Measurements from ENCODE around the gene HSPB6. TPM values are rescaled to one million over a fixed set of nuclear protein-coding genes. Genes with fewer than 3 reads are reported as not detected.

The HSPB6 gene
- total and polyA plus RNA-seq, 2 of the 8 experiments (the other 6 are each of a cell fraction or from before 2014, with no cell fraction given) = 0.91 TPM; not detected in 1

DNA sequence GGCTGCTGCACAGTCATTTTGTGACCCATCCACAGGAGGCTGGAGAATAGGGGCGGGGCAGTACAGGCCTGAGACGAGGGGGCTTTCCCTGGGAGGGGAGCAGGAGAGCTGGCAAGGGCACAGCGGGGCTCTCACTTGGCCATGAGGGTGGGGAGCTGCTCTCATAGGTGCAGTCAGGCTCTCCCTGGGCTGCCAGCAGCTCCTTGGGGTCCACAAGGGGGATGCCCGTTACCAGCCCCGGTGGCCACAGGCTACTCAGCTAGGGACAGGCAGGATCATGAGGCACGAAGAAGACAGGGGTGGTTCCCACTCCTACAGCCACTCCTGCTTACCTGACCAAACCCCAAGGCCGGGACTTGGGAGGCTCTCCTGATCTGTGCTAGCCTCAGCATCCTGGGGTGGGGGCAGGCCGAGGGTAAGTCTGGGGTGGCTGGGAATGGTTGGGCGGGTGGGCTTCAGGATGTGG is 35.0 kb upstream of the HSPB6 start:
- Histone ChIP-seq H4K20me1 (replicated peaks in 1 of 2; ENCODE audit: control insufficient read depth in 1 of 2, insufficient read depth in 2 of 2, low read length in 2 of 2) (peaks cover 2 to 3% of the 10 kb centered on the region in 2 experiments), H3K9ac (replicated peaks in 1 of 4; ENCODE audit: extremely low read depth in 1 of 4, low read depth in 3 of 4, low read length in 3 of 4) (no peak overlapping the region), H3K14ac (ENCODE audit: insufficient read length) (no peak overlapping the region), H3K23me2 (ENCODE audit: low read depth, low read length) (peaks cover 2% of the 10 kb centered on the region; the same call in 1 of the 2 replicates), H2BK120ac (replicated peaks; ENCODE audit: low read depth, low read length) (no peak overlapping the region), H2BK12ac (ENCODE audit: low read depth, low read length) (no peak overlapping the region), H4K5ac (ENCODE audit: insufficient read length, low read depth, low read length) (no peak overlapping the region), H4K91ac (replicated peaks; ENCODE audit: insufficient read length, low read length) (no peak overlapping the region), H3K4me3 (ENCODE audit: extremely low read depth in 1 of 4, insufficient read depth in 2 of 4, low read depth in 3 of 4, low read length in 4 of 4) (no peak overlapping the region), H3K36me3 (ENCODE audit: control insufficient read depth in 2 of 4, insufficient read depth in 4 of 4, low read length in 3 of 4) (no peaks in the 10 kb centered on the region), H3K4me1 (replicated peaks in 1 of 4; ENCODE audit: control insufficient read depth in 3 of 4, insufficient read depth in 4 of 4, low read length in 3 of 4) (peaks cover 0 to 10% (median 2%) of the 10 kb centered on the region in 4 experiments; a peak in 3 of 7 replicates), H3K56ac (replicated peaks; ENCODE audit: insufficient read length, low read depth, low read length) (no peak overlapping the region), H3K18ac (ENCODE audit: extremely low read depth, low read length) (no peak overlapping the region), H2AFZ (ENCODE audit: low read length) (no peak overlapping the region), H2BK15ac (ENCODE audit: low read length) (no peak overlapping the region), H3K27ac (ENCODE audit: low read depth, low read length) (no peak overlapping the region), H3K4me2 (ENCODE audit: insufficient read depth in 1 of 2, low read depth in 2 of 2, low read length in 2 of 2) (no peak overlapping the region), H3K4ac (replicated peaks; ENCODE audit: insufficient read length, low read depth, low read length) (no peak overlapping the region), H3K23ac (ENCODE audit: insufficient read length) (no peak overlapping the region), H3K9me3 (ENCODE audit: insufficient read depth in 2 of 2, low read depth in 1 of 2, low read length in 1 of 2) (no peaks in the 10 kb centered on the region), H4K8ac (ENCODE audit: extremely low read depth, insufficient read depth, low read length) (no peak overlapping the region; the same call in 1 of the 2 replicates), H3K27me3 (replicated peaks in 1 of 4; ENCODE audit: control insufficient read depth in 3 of 4, extremely low read depth in 1 of 4, insufficient read depth in 3 of 4, low read length in 3 of 4) (peaks cover 6 to 12% (median 10%) of the 10 kb centered on the region in 4 experiments), H3K79me1 (ENCODE audit: low read depth, low read length) (no peaks in the 10 kb centered on the region), H3K79me2 (ENCODE audit: control insufficient read depth in 1 of 2, insufficient read depth in 2 of 2, low read length in 2 of 2) (no peaks in the 10 kb centered on the region), H2BK5ac (ENCODE audit: low read depth, low read length) (no peak overlapping the region), H2AK5ac (ENCODE audit: low read depth, low read length) (no peak overlapping the region), H2BK20ac (ENCODE audit: low read length) (no peak overlapping the region)
- POLR2A ChIA-PET (ENCODE audit: partially characterized antibody) = no interaction called here
- CTCF ChIA-PET (ENCODE audit: partially characterized antibody) = no interaction called here
- DNase-seq (ENCODE audit: low read depth in 1 of 2, low spot score in 2 of 2) (no peak), FAIRE-seq (no peak)
- 82% methylated on average over 7 of the region's 9 CpGs; no CpG with 5 or more reads in 1 of the 2 experiments for WGBS, 2 experiments (ENCODE audit: extremely low coverage in 1 of 2, insufficient coverage in 1 of 2, insufficient read length in 1 of 2, insufficient replicate concordance in 2 of 2, low coverage in 1 of 2, low lambda C conversion rate in 2 of 2, missing lambda C conversion rate in 1 of 2)

Measured in H1 (cell line).